Stimulated activated CD8-positive, alpha-beta memory T cell treated with anti-CD3 and anti-CD28 coated beads, Interleukin-7, amount 100 ng/mL, for 1 hour (primary cell): ENCODE results near the gene UNC5C.

Experiments
- DNase-seq, 2 donors: peaks; one replicate each; pipeline ENCODE4 v3.0.0-alpha.2; 2020; ENCODE audit warnings: low read depth in 2 of 2

UNC5C gene

GRCh38 chr4:95548738-95549245, at the start of gene UNC5C:
UNC5C (minus strand) TSS chr4:95548973.
- no peak for DNase-seq

- no peak for DNase-seq
Observed at GRCh38 chr4:95596676-95597075, 47.9 kb upstream of the UNC5C start.

GRCh38 chr4:95594629-95595028, 45.9 kb upstream of the UNC5C start:
- DNase-seq: no peak

GRCh38 chr4:95594013-95594412, 45.2 kb upstream of the UNC5C start:
- no peak for DNase-seq

- DNase-seq: no peak
Observed at GRCh38 chr4:95591278-95591677, 42.5 kb upstream of the UNC5C start.

GRCh38 chr4:95590615-95591014, 41.8 kb upstream of the UNC5C start:
- no peak for DNase-seq

- no peak for DNase-seq
Observed at GRCh38 chr4:95585016-95585695, 36.4 kb upstream of the UNC5C start.

GRCh38 chr4:95580226-95580625, 31.5 kb upstream of the UNC5C start:
- DNase-seq: no peak

- DNase-seq: no peak
Observed at GRCh38 chr4:95572304-95572991, 23.7 kb upstream of the UNC5C start.

- no peak for DNase-seq
Observed at GRCh38 chr4:95571577-95571976, 22.8 kb upstream of the UNC5C start.

GRCh38 chr4:95563638-95564337, 15.0 kb upstream of the UNC5C start:
- DNase-seq: no peak

GRCh38 chr4:95560774-95561173, 12.0 kb upstream of the UNC5C start:
- DNase-seq: no peak

GRCh38 chr4:95556207-95556859, 7.6 kb upstream of the UNC5C start:
- no peak for DNase-seq

GRCh38 chr4:95552942-95553550, 4.3 kb upstream of the UNC5C start:
- DNase-seq: no peak

- no peak for DNase-seq
Observed at GRCh38 chr4:95551653-95552052, 2.9 kb upstream of the UNC5C start.

GRCh38 chr4:95550115-95550987, 1.6 kb upstream of the UNC5C start:
- DNase-seq: no peak

- DNase-seq: no peak
Observed at GRCh38 chr4:95549246-95550114, 707 bp upstream of the UNC5C start.

GRCh38 chr4:95547715-95548471, 880 bp downstream of the UNC5C start:
- DNase-seq: no peak
